HG03025 (cell line): Measurements from ENCODE around the gene PRKCQ.
"Not testable (repeated sequence)": the region's sequence is repeated elsewhere in the genome, so short reads cannot be mapped to it uniquely, and the experiment has no call there.

Experiments
- ATAC-seq: cut with Tn5 transposase; IDR thresholded peaks from one replicate; pipeline ENCODE4 v1.9.1; 2021; ENCODE audit warnings: mild to moderate bottlenecking, moderate library complexity; ENCODE audit not compliant: unreplicated experiment, low FRiP score

The PRKCQ gene

DNA sequence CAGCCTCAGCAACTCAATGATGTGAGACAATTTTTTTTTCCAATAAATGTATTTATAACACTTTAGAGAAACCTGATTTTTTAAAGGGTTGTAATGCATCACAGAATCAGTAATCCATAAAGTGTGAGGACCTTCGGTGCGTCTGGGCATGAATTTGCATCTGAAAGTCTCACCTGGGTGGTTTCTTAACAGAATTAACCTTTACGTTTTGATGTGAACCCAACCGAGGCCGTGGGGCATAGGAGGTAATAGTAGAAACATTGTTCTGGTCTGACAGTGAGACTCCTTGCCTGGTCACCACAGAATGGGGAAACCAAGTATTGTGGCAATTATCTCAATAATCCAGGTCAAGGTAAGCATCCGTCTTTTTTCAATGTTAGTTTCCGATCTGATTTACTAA is 114.6 kb downstream of the PRKCQ start:
- no peak for ATAC-seq

DNA sequence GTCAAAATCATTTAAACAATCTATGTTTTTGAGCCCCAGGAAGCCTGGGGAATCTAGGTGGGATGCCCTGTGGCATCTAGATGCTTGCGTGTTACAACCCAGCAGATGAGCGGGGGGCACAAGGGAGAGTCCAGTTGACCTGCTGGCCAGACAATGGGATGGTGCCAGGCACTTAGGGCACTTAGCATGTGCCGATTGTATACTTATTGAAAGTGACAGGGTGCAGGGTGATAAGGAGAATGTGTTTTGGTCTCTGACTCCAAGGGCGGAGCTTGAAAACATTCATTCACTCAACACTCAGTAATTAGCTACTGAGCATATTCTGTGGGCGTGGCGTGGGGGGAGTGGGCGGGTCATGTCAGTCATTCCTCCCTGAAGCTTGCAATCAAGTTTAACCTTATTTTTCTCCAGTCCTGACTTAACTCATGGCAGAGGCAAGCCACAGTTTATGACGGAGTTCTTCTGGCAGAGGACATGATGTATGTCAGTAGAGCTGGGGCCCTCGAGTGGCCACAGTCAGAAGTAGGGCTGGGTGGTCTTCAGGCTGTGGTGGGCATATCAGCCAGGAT is 115.1 kb downstream of the PRKCQ start:
- no peak for ATAC-seq

DNA sequence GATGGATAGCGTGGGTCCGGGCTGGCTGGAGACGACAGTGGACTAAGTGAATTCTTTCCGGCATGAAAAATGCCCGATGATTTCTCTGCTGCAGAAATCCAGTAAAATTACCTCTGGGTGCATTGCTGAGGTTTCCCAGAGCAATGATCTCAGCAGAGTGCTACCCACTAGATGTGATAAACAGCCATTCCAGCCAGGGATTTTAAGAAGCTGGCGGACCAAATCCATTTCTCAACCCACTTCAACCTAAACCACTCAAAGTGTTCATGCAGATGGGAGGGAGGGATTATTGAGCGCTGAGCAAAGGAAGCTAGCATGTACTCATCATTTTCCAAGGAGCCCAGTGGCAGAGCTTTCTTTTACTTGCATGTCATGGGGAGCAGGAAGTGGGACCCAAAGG is 116.7 kb downstream of the PRKCQ start:
- ATAC-seq = no peak

DNA sequence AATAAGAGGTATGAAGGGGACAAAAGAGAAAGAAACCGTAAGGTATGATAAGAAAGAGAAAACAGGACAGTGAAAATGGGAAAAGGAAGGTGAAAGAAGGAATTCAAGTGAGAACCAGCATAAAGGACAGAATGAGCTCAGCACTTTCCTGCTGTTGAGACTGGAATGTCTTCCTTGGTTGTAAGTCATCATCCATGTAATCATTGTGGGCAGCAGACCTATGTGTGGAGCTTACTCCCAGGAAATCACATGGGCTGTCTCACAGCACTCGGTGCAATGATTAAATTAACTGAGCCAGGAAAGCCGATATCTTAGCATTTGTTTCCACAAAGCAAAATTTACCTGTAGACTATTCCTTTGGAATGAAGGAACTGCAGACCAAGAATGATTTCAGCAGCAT is 118.1 kb downstream of the PRKCQ start:
- ATAC-seq = no peak

DNA sequence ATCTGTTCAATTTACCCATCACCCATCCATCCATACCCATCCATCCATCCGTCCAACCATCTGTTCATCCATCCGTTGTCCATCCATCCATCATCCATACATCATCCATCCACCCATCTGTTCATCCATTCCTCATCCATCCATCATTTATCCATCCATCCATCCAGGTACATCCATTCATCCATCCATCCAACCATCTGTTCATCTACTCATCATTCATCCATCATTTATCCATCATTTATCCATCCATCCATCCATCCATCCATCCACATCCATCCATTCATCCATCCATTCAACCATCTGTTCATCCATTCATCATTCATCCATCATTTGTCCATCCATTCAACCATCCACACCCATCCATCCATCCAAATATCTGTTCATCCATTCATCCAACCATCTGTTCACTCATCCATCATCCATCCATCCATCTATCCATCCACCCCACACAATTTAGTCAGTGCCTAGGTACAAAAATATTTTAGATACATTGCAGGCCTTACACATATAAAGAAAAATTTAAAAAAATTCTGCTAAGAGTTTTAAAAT is 119.1 kb downstream of the PRKCQ start:
- no peak for ATAC-seq

DNA sequence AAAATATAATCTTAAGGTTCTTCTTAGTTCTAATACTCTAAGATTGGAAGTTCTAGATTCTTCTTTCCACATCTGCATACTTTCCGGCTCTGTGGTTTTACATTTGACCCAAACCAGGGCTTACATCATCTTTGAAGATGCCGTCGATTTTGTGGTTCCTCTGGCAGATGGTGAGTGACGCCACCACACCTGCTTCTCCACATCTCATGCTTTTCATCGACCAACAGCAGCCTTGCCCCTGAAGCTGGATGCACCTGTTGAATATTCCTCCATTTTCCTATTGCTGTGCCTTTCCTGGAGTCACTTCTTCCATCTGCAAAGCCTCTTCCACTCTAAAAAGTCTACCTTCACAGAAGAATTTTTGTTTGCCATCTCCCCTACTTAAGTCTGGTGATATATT is 121.3 kb downstream of the PRKCQ start:
- no peak for ATAC-seq

DNA sequence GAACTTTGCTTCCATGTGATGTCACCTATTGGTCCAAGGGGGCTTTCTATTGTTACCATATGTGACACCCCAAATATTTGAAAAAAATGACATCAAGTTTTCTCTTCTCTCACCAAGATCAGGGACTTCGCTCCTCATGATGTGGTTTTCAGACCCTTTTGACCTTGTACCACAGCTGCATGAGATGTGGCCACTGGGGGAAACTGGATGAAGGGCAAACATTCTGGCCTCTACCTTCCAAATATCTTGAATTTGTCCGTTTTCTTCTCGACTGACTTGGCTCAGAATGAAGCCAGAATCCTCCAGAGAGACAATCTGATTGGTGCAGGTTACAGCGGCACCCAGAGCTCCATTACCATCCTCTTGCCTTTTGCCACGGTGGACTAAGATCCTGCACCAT is 122.7 kb downstream of the PRKCQ start:
- no peak for ATAC-seq

DNA sequence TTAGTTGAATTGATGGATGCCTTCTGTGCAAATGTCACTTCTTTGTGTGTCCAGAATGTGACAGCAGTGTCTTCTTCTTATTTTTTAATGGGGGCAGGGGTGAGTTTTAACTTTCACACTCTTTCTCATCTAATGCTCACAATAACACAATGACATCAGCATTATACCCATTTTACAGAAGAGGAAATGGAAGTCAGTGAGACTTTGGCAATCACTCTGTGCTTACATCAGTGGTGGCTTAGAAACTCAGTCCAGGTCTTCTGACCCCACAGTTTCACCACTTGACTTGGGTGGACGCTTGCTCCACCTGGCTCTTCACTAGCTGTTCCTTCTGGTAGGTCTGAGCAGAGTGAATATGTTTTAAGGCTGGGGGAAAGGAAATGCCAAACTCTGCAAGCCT is 124.0 kb downstream of the PRKCQ start:
- ATAC-seq = no peak

DNA sequence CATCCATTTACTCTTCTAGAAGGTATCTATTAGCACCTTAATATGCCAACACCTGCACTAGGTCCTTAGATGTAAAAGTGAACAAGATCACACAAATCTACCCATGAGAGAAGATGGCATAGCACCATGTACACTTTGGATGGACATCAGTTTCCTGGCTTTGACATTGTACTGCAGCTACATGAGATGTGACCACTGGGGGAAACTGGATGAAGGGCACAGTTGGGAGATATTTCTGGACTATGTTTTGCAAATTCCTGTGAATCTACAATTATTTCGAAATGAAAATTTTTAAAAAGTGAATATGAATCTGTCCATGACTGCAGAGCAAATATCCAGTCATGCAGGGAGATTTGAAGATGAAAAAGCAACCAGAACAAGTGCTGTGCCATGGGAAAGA is 124.5 kb downstream of the PRKCQ start:
- no peak for ATAC-seq

DNA sequence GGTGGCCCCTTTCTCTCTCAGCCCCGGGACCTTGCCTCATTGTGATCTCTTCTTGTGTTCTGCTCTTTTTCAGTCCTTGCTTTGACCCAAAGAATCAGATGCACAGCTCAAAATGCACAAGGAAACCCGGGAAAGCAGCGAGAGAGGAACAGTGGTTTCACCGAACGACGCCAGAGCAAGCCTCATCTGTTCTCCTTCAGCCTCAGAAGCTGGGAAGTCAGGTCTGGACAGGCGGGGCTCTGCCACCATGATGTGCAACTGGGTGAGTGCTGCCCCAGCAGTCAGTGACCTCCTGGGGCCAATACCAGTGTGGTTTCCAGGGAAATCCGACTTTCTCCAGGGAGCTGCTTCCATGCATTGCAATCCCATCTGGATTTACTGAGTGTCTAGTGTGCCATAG is 133.4 kb downstream of the PRKCQ start:
- no peak for ATAC-seq

DNA sequence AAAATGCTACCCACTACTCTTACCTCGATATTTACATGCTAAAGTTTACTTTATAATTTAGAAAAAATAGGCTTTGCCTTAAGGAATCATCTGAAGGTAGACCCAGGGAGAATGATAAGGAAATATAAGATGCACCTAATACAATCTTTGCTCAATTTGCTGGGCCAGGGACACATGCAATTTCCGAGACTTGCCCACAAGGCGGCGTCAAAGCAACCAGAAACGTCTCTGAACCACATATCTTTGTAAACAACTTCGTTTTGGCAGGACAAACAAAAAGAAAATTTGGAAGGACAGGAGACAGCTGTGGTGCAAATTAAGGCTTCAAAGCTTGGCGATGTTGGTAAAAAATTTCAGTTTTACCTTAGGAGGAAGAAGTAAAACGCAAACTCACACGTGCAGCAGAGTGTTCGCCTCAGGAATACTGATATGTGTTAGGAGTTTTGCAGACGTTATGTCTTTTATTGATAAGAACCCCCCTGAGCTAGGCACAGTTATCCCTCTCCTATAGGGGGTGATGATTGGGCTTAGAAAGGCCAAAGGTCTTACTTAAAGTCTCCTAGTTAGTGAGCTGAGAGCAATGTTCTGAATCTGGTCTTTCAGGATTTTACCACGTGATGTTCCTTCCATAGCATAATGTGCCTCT is 134.3 kb downstream of the PRKCQ start:
- ATAC-seq = no peak

DNA sequence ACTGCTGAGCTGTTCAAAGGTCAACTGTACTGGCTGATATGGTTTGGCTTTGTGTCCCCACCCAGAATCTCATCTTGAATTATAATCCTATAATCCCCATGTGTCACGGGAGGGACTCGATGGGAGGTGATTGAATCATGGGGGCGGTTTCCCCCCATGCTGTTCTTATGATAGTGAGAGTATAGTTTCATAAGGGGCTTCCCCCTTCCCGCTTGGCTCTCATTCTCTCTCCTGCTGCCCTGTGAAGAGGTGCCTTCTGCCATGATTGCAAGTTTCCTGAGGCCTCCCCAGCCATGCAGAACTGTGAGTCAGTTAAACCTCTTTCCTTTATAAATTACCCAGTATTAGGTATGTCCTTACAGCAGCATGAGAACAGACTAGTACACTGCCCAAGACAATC is 140.2 kb downstream of the PRKCQ start:
- ATAC-seq = not testable (repeated sequence)

DNA sequence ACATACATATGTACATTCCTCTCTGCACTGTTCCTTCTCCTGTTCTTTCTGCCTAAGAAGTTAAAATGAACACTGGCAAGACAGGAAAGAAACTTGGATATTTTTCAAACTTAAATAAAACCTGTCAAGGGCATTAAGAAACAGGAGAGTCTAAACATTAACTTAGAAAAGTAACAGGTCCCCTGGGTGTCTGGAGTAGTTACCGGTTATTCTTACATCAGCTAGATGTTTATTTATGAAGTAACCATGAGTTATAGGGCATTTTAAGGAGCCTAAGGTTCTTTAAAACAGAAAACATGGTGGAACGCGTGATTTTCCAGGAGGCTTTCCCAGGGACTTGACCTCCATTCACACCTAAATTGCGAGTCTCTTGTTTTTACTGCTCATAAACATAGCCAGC is 148.2 kb downstream of the PRKCQ start:
- ATAC-seq = no peak

DNA sequence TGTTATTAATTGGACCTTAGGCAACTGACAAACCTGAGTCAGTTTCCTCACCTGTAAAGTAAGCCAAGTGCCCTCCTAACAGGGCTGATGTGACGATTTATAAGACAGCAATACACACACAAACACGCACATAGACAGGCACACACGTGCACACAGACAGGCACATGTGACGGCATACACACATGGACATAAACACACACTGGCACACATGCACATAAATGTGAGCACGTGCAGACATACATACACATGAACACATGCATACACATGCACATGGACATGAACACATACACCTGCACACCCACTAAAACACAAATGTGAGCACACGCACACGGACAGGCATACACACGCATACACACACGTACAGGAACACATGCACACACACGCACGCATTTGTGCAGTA is 148.9 kb downstream of the PRKCQ start:
- ATAC-seq = no peak

DNA sequence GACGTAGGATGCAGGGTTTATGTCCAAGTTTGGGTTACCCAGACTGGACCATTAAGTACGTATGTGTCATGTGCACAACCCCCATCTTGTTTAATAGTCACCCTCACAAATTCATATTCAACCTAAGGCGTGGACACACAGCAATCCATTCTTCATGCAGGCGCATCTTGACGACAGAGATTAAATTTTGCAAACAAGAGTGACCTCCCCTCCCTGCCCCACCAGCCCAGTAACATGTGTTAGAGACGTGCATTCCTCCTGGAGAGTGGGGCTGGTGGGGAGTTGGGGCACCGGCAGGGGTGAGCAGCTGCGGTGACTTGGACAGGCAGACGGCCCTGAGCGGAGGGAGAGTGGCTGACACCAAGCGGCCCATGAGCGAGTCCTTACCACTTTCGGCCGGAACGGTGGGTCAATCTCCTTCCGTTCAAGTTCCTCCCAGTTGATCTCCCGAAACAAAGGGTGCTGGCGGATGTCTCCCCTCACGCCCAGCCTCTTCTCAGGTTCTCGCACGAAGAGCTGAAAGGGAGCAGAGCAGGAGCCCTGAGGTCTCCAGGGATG is 149.6 kb downstream of the PRKCQ start:
- ATAC-seq = no peak

DNA sequence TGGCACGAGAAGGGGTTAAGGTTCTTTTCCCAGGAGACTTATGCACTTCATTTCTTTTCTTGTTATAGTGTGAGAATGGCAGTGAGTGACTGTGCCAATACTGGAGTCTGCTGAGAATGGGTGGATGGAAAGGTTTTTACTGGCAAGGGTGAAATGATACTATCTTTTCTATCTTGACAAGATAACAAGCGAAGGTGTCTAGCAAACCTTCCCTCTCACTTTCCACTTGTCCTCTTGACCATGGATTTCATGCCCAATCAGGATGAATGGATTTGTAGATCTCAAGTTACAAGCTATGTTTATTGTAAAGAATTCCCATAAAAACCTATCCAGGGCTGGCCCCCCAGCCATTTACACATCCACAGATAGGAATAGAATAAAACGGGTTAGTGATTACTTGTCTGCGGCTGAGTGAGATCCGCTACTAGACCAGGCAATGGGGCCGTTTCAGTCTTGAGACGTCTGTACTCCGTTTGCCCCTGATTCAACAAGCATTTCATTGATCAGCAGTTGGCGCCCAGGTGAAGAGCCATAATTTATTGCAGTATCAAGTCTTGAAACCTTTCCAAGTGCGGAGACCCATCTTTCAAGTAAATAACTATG is 152.6 kb downstream of the PRKCQ start:
- ATAC-seq = no peak

DNA sequence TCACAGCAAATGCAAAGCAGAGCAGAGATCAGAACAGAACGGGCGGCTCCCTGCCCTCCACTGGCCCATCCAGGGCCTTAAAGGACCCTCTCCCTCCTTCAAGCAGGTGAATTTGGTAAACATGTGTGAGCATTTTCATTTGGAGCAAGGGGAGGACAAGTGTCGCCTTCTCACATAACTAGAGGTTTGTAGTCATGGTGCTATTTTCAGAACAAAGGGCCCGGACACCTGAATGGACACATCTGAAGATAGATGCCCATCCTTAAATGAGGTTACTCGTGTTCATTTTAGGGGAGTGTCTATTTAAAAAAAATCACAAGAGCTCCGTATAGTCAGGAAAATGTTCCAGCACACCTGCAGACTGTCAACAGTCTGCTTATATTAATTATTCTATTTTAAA is 153.8 kb downstream of the PRKCQ start:
- ATAC-seq = no peak

DNA sequence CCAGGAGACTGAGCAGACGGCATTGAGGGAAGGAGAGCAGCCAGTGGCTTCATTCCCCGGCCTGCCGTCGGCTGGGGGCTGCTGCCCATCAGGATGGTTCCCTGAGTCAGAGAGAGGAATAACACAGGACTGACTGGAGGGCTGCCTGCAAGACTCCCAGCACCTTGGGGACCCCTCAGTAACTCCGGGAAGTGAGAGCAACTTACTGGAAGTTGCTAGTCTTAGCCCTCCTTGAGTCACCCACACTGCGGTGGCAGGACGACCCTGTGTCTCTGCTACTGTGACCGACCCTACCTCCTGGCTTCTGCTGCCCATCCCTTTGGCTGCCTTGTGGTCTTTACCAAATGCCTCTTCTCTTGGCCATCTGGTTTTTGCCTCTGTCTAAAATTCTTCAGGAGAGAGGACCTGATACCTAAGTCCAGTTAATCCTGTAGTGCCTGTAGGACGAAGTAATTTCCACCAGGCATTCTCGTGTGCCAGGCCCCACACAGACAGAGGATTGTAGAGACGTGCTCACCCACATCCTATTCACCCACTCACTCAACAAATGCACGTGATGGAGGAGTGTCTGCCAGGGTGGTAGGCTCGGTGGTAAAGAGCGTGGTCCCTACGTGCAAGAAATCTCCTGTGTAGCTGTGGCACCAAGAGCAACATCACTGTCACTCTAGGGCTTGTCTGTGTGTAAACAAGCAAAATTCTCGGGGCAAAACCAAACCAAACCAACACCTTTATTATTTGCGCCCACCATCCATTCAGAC is 156.5 kb downstream of the PRKCQ start:
- no peak for ATAC-seq

DNA sequence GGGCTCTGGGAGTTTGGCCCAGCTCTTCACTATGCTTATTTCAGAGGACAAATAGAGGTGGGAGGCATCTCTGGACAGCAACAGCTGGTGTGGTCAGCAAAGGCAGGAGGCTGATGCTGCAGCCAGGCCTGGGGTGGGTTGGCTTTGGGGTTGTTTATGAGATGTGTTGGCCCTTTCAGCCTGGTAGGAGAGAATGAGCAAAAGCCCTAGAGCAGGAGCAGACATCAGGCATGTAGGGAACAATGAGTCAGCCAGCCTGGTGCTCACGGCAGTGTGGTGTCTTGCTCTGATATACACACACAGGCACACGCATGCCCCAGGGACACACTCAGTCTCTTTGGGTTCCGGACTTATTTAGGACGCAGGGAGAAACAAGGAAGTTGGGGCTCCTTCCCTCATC is 157.1 kb downstream of the PRKCQ start:
- no peak for ATAC-seq

DNA sequence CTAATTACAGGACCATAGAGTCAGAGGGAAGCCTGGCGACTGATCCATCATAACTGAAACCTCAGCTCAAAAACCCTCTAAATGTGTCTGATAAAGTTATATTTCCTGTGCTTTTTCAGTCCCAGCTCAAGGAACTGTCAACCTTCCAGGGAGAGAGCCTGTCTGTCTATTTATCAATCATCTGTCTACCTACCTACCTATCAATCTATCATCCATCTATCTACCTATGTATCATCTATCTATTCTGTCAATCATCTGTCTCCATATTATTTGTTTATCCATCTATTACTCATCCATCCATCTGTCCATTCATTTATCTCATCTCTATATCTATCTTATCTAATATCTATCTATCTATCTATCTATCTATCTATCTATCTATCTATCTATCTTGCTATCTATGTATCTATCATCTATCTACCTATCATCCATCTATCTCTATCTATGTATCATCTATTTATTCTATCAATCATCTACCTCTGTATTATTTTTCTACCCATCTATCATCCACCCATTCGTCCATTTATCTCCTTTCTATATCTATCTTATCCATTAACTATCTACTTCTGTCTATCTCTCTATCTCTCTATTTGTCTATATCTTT is 161.4 kb downstream of the PRKCQ start:
- ATAC-seq = no peak

DNA sequence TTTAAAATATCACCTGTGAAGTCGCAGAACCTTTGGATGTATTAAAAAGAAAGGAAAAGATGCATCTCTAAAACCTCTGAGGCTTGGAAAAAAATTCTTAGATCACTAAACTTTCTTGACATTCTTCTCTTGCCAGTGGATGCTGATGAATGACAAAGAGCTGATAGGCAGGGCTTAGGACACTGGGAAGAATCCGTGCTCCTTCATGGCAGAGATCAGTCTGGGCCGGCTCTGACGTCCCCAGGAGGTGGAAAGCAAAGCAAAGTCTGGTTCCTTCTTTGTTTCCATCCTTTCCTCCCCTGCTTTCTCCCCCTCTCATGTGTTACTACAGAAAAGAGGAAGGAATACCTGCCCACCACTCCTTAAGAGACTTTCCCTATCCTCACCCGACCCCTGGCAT is 161.9 kb downstream of the PRKCQ start:
- ATAC-seq = no peak
